Choroid plexus epithelial cell (primary cell): ENCODE measurements around the gene PRPF38A.

Experiments used
- DNase-seq: peaks from one replicate; pipeline ENCODE4 v3.0.0-alpha.2; 2010; ENCODE audit warnings: low read depth
- H3K4me3 ChIP-seq: 2 replicates; pipeline ENCODE4 v1.5.1; 2011; ENCODE audit warnings: low read depth, mild to moderate bottlenecking, control low read depth, low read length, moderate library complexity
- TF ChIP-seq, protein P1 (sequence below): conservative IDR thresholded peaks from 2 replicates; pipeline ENCODE4 v1.5.1; 2011; ENCODE audit warnings: low read depth, mild to moderate bottlenecking, control low read depth, inconsistent platforms, low read length, moderate library complexity

PRPF38A gene, protein sequence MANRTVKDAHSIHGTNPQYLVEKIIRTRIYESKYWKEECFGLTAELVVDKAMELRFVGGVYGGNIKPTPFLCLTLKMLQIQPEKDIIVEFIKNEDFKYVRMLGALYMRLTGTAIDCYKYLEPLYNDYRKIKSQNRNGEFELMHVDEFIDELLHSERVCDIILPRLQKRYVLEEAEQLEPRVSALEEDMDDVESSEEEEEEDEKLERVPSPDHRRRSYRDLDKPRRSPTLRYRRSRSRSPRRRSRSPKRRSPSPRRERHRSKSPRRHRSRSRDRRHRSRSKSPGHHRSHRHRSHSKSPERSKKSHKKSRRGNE

DNA sequence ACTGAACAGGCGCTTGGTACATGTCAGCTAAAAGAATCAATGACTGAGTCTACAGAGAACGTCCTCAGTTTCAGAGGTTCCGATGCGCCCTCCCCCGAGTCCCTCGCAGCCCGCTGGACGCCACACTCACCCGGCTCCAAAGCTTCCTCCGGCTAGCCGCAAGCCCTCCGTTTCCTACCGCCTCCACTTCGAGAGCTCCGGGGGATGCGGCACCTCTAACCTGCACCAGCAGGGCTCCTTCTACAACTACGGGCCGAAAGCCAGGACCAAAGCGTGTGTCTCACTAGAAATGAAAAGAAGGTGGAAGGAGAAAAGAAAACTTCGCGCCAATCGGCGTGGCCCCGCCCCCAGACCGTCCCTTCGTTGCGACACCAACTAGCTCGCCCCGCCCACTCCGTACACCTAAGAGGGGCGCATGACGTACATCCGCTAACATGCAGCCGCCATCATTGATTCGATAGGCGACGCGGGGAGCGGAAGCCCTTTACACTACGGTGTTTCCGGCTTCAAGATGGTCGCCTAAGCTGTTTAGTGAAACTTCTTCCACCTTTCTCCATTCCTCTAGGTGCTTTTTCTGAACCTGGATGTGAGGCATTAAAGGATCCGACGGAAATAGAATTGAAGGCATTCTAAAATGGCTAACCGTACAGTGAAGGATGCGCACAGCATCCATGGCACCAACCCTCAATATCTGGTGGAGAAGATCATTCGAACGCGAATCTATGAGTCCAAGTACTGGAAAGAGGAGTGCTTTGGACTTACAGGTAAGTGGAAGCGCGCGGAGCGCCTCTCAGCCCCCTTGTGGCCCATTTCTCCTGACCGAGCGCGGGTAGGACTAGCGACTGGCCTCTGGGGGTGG lies at the start of gene PRPF38A, which contains the start of gene ORC1:
Gene PRPF38A (plus strand): TSS at position 487 of the 859 bp plus-strand sequence. CDS start 148 bp downstream, at position 635.
Gene ORC1 (minus strand): TSS at position 308 of the 859 bp plus-strand sequence. CDS start 2,200 bp downstream, outside the sequence.
- H3K4me3 ChIP-seq, result peak within 1 kb of the TSS; percentile 91
- peak; percentile 99 for DNase-seq
- TF ChIP-seq, protein P1, sequence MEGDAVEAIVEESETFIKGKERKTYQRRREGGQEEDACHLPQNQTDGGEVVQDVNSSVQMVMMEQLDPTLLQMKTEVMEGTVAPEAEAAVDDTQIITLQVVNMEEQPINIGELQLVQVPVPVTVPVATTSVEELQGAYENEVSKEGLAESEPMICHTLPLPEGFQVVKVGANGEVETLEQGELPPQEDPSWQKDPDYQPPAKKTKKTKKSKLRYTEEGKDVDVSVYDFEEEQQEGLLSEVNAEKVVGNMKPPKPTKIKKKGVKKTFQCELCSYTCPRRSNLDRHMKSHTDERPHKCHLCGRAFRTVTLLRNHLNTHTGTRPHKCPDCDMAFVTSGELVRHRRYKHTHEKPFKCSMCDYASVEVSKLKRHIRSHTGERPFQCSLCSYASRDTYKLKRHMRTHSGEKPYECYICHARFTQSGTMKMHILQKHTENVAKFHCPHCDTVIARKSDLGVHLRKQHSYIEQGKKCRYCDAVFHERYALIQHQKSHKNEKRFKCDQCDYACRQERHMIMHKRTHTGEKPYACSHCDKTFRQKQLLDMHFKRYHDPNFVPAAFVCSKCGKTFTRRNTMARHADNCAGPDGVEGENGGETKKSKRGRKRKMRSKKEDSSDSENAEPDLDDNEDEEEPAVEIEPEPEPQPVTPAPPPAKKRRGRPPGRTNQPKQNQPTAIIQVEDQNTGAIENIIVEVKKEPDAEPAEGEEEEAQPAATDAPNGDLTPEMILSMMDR, result peak; percentile 81

DNA sequence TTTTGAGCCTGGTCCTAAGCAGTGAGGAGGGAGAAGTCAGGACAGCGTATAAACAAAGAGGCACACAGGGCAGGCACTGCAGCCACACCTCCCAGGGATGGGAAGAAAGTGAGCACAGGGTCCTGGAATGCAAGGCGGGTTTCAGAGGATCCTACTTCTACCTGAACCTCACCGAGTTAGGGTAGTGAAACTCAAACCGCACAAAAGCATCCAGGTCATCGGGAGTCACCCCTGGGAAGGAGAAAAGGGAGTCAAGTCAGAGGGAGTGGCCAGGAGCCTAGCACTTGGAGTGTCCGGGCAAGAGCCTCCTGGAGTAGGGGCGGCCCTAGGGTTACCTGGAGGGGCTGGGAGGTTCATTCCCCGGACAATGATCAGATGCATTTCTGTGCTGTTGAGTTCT lies 49.0 kb upstream of the PRPF38A start:
- TF ChIP-seq, protein P1, result no peak
- H3K4me3 ChIP-seq, result no peak overlapping the region
- DNase-seq, result no peak

- no peak overlapping the region for H3K4me3 ChIP-seq
- DNase-seq, result no peak
- TF ChIP-seq, protein P1, result no peak
These were observed 48.4 kb upstream of the PRPF38A start for GRCh38 chr1:52355847-52356505.

- DNase-seq, result no peak
- TF ChIP-seq, protein P1, result no peak
- H3K4me3 ChIP-seq, result no peak overlapping the region
These were observed 47.5 kb upstream of the PRPF38A start for GRCh38 chr1:52356818-52357355.

DNA sequence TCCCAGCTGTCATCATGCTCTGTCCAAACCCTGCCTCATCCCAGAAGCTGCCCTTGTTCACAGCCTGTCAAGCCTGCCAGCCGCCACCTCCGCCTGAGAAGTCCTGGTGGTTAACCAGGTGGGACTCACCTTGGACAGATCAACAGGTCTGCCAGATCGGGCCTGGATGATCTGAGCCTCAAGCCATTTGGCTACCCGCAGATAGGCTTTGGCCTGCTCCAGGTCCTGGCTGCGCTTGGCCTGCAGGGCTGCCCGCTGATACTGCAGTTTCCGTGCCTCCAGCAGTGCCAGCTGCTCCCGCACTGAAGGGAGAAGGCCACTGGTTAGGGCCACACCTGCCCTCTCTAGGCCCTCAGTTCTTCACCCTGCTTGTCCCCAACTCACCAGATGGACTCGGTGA lies 47.0 kb upstream of the PRPF38A start:
- TF ChIP-seq, protein P1, result no peak
- H3K4me3 ChIP-seq, result no peak overlapping the region
- DNase-seq, result no peak

DNA sequence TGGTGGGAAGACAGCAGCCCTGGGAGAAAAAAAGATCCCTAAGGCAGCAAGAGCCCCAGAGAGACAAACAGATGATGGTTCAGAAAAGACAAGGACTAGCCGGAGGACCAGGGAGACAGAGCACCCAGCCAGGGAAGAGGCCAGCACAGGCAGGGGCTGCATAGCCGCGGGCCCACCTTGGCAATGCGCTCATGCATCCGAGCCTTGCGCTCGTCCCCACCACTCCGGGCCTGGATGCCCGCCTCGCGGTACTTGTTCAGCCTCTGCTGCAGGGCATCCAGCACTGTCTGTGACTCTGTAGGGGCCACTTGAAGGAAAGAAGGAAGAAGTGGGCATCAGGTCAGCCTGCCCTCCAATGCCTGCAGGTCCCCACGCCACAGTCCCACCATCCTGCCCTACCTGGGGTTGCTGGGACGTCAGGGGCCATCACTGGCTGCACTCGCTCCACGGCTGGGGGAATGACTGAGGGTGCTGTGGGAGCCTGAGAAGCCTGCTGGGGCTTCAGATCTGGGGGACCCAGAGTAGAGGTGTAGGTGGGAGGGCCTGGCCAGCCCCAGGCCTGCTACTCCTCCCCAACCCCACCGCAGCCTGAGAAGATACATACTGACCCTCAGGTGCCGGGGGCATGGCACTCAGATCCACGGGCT lies 45.4 kb upstream of the PRPF38A start:
- TF ChIP-seq, protein P1, result no peak
- H3K4me3 ChIP-seq, result no peak overlapping the region
- DNase-seq, result no peak
